Lower leg skin (tissue), 3 donors: ENCODE measurements around the gene VWDE.

Experiments used
- POLR2A ChIP-seq, 2 donors: fragments of 450-650 bp; IDR thresholded peaks; one replicate each; pipeline ENCODE4 v1.6.1; 2016 to 2017; ENCODE audit warnings: antibody characterized with exemption in 2 of 2, mild to moderate bottlenecking in 1 of 2, moderate library complexity in 1 of 2
- TF ChIP-seq, protein P1 (sequence below), 3 donors: fragments of 450-650 bp; IDR thresholded peaks; one replicate each; pipeline ENCODE4 v1.5.1; 2016; ENCODE audit warnings: antibody characterized with exemption in 3 of 3, mild to moderate bottlenecking in 3 of 3, moderate library complexity in 2 of 3

- TF ChIP-seq, protein P1, sequence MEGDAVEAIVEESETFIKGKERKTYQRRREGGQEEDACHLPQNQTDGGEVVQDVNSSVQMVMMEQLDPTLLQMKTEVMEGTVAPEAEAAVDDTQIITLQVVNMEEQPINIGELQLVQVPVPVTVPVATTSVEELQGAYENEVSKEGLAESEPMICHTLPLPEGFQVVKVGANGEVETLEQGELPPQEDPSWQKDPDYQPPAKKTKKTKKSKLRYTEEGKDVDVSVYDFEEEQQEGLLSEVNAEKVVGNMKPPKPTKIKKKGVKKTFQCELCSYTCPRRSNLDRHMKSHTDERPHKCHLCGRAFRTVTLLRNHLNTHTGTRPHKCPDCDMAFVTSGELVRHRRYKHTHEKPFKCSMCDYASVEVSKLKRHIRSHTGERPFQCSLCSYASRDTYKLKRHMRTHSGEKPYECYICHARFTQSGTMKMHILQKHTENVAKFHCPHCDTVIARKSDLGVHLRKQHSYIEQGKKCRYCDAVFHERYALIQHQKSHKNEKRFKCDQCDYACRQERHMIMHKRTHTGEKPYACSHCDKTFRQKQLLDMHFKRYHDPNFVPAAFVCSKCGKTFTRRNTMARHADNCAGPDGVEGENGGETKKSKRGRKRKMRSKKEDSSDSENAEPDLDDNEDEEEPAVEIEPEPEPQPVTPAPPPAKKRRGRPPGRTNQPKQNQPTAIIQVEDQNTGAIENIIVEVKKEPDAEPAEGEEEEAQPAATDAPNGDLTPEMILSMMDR (IDR thresholded peaks at IDR 0.05), result no peak
- no peak for TF ChIP-seq POLR2A (IDR thresholded peaks at IDR 0.05)
Observed at GRCh38 chr7:12281038-12281437, 122.6 kb downstream of the VWDE start.
